ENCODE data around the gene SCN8A. TPM values are rescaled to one million over a fixed set of nuclear protein-coding genes. Genes with fewer than 3 reads are reported as not detected.
A peak's percentile ranks its signal among the peaks of the same experiment; 100 is the strongest.

The SCN8A gene
- total and polyA plus RNA-seq, 2 experiments from 2014 or later = 4.6 to 23.9 TPM

- H3K27ac Mint-ChIP-seq = no peak overlapping the region
- DNase-seq (ENCODE audit: low spot score) (peak; percentile 65), ATAC-seq (peak; percentile 20)
- peaks cover 33% of the 10 kb centered on the region for H3K27me3 Mint-ChIP-seq (ENCODE audit: insufficient read depth, low read depth, poor library complexity)
- H3K4me1 ChIP-seq (ENCODE audit: insufficient read depth) = peaks cover 23% of the 10 kb centered on the region
- H4K20me1 ChIP-seq (replicated peaks; ENCODE audit: insufficient read depth) = no peaks in the 10 kb centered on the region; the same call in 1 of the 2 replicates
- H3K36me3 Mint-ChIP-seq (ENCODE audit: low read depth) = no peaks in the 10 kb centered on the region; the same call in 2 of the 3 replicates
- no peaks in the 10 kb centered on the region for H3K79me2 ChIP-seq (replicated peaks; ENCODE audit: insufficient read depth)
- H3K9me3 Mint-ChIP-seq = no peaks in the 10 kb centered on the region; the same call in 1 of the 3 replicates
- H3K4me1 Mint-ChIP-seq = peaks cover 33% of the 10 kb centered on the region
- no peak overlapping the region for H3K27ac ChIP-seq (ENCODE audit: low read depth)
- peaks cover 69% of the 10 kb centered on the region for H3K27me3 ChIP-seq (ENCODE audit: insufficient read depth)
- H3F3A ChIP-seq (replicated peaks; ENCODE audit: low read depth) = peaks cover 13% of the 10 kb centered on the region; the same call in 1 of the 2 replicates
- peak in 1 of 2 experiments; percentile 25; a peak in 3 of 4 replicates for TF ChIP-seq CTCF (conservative IDR thresholded peaks at IDR 0.05; ENCODE audit: low read depth in 2 of 2)
- TF ChIP-seq EZH2 (IDR thresholded peaks at IDR 0.05; ENCODE audit: low read depth, unreplicated experiment) = no peak
- H3K9me2 ChIP-seq (ENCODE audit: insufficient read depth) = no peaks in the 10 kb centered on the region
- H3K36me3 ChIP-seq (ENCODE audit: insufficient read depth) = no peaks in the 10 kb centered on the region
- no peak overlapping the region for H2AFZ ChIP-seq
- peak overlapping the region; percentile 80 for H3K4me3 ChIP-seq
- peak overlapping the region; percentile 74 for H3K4me3 Mint-ChIP-seq
- H3K4me2 ChIP-seq = peak overlapping the region; percentile 87; the same call in 1 of the 2 replicates
These were observed 224.5 kb downstream of the SCN8A start for GRCh38 chr12:51815571-51815970.

GRCh38 chr12:51817027-51817953 lies 226.3 kb downstream of the SCN8A start:
- peaks cover 25% of the 10 kb centered on the region for H3K4me1 ChIP-seq (ENCODE audit: insufficient read depth)
- Mint-ChIP-seq H3K27me3 (ENCODE audit: insufficient read depth, low read depth, poor library complexity) (peaks cover 33% of the 10 kb centered on the region), H3K4me1 (peaks cover 31% of the 10 kb centered on the region), H3K4me3 (no peak overlapping the region; the same call in 2 of the 3 replicates), H3K27ac (no peak overlapping the region), H3K36me3 (ENCODE audit: low read depth) (no peaks in the 10 kb centered on the region; the same call in 2 of the 3 replicates), H3K9me3 (no peaks in the 10 kb centered on the region; the same call in 1 of the 3 replicates)
- H3K27ac ChIP-seq (ENCODE audit: low read depth) = no peak overlapping the region
- no peak overlapping the region for H2AFZ ChIP-seq
- no peak overlapping the region for H3K4me2 ChIP-seq
- no peaks in the 10 kb centered on the region for H3K36me3 ChIP-seq (ENCODE audit: insufficient read depth)
- no peak overlapping the region for H3K4me3 ChIP-seq
- peaks cover 73% of the 10 kb centered on the region for H3K27me3 ChIP-seq (ENCODE audit: insufficient read depth)
- no peak for DNase-seq (ENCODE audit: low spot score)
- peaks cover 13% of the 10 kb centered on the region; the same call in 1 of the 2 replicates for H3F3A ChIP-seq (replicated peaks; ENCODE audit: low read depth)
- H3K79me2 ChIP-seq (replicated peaks; ENCODE audit: insufficient read depth) = no peaks in the 10 kb centered on the region
- H3K9me2 ChIP-seq (ENCODE audit: insufficient read depth) = no peaks in the 10 kb centered on the region
- ATAC-seq = no peak
- H4K20me1 ChIP-seq (replicated peaks; ENCODE audit: insufficient read depth) = no peaks in the 10 kb centered on the region; the same call in 1 of the 2 replicates
- TF ChIP-seq CTCF (conservative IDR thresholded peaks at IDR 0.05; ENCODE audit: low read depth in 2 of 2) (no peak), CREB1 (CRISPR knock-in tag; IDR thresholded peaks at IDR 0.05; ENCODE audit: low read depth) (no peak), ZNF462 (CRISPR knock-in tag; IDR thresholded peaks at IDR 0.05) (no peak)

All from GM23338 (cell line).